ENCODE data around the gene SRGAP1. TPM values are rescaled to one million over a fixed set of nuclear protein-coding genes. Genes with fewer than 3 reads are reported as not detected.
"Not testable (repeated sequence)": the region's sequence is repeated elsewhere in the genome, so short reads cannot be mapped to it uniquely, and the experiment has no call there.

Gene SRGAP1
- total and polyA plus RNA-seq, 2 of the 13 experiments (the other 11 are each of a cell fraction or from before 2014, with no cell fraction given): 1.6 to 3.4 TPM

DNA sequence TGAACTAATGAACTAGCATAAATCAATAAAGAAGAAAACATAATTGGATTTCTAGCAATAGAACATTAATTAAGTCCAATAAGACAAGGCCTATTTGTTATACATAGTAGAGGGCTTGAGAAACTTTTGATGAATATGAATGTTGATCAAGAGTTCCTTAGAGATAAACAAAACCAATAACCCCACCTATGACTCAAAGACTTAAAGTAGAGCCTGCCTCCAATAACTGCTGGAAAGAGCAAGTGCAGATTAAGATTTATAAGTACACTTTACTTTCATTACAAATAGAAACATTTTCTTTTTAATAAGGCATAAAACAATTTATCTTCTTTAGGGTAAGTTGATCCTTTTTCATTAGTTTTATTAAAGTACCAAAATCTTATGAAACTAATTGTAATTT lies 185.7 kb downstream of the SRGAP1 start:
- FAIRE-seq (no peak), ATAC-seq (no peak), DNase-seq (ENCODE audit: low spot score) (no peak)
- in situ Hi-C loops (cut with HindIII; ENCODE audit: extremely low pct_ligation_motif_present, low pct_unique_long_range_greater_than_20kb) (no loop called here), intact Hi-C loops (cut with micrococcal nuclease; ENCODE audit: unreplicated experiment) (no loop called here)
- no peak overlapping the region for H3K4me3 ChIP-seq (replicated peaks in 1 of 3; ENCODE audit: insufficient read depth in 1 of 3, low read depth in 2 of 3, low read length in 3 of 3)
- H4K20me1 ChIP-seq (ENCODE audit: insufficient read depth, low read length): no peaks in the 10 kb centered on the region
- no TSS peak for BruUV-seq (replicated peaks)
- no peaks in the 10 kb centered on the region for H3K4me1 ChIP-seq (ENCODE audit: insufficient read depth, low read length)
- POLR2A ChIA-PET: no interaction called here
- H2AFZ ChIP-seq (ENCODE audit: low read length): no peak overlapping the region
- TF ChIP-seq RCOR2 (CRISPR knock-in tag; IDR thresholded peaks at IDR 0.05): no peak
- no peak for TF ChIP-seq ZNF788 (CRISPR knock-in tag; IDR thresholded peaks at IDR 0.05; ENCODE audit: borderline replicate concordance)
- H3K9ac ChIP-seq (ENCODE audit: insufficient read depth, low read depth, low read length): no peak overlapping the region
- H3K4me2 ChIP-seq (ENCODE audit: low read depth, low read length): no peak overlapping the region
- H3K36me3 ChIP-seq (replicated peaks in 1 of 2; ENCODE audit: control insufficient read depth in 1 of 2, insufficient read depth in 2 of 2, low read length in 2 of 2): 0 out of 5 replicates have a peak, but pooled peaks cover 0 to 1% of the 10 kb centered on the region in 2 experiments
- H3K9me3 ChIP-seq (ENCODE audit: low read length): no peaks in the 10 kb centered on the region
- CTCF ChIA-PET (ENCODE audit: low intra/inter-chr PET ratio, low total read pairs): no interaction called here
- no peak overlapping the region for H3K27ac ChIP-seq (ENCODE audit: extremely low read length, insufficient read depth, low read length)
- H3K27me3 ChIP-seq (ENCODE audit: control insufficient read depth in 1 of 2, insufficient read depth in 2 of 2, low read length in 2 of 2): no peaks in the 10 kb centered on the region
- no peaks in the 10 kb centered on the region for H3K79me2 ChIP-seq (ENCODE audit: insufficient read depth, low read length)

DNA sequence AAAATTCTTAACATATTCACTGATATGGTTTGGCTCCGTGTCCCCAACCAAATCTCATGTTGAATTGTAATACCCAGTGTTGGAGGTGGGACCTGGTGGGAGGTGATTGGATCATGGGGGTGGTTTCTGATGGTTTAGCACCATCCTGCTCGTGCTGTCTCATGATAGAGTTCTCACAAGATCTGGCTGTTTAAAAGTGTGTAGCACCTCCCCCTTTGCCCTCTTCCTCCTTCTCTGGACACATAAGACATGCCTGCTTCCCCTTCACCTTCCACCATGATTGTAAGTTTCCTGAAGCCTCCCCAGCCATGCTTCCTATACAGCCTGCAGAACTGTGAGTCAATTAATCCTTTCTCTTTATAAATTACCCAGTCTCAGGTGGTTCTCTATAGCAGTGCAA lies 189.6 kb downstream of the SRGAP1 start:
- DNase-seq (ENCODE audit: low spot score); FAIRE-seq; ATAC-seq; H3K36me3 ChIP-seq (replicated peaks in 1 of 2; ENCODE audit: control insufficient read depth in 1 of 2, insufficient read depth in 2 of 2, low read length in 2 of 2); H3K4me1 ChIP-seq (ENCODE audit: insufficient read depth, low read length); H4K20me1 ChIP-seq (ENCODE audit: insufficient read depth, low read length); intact Hi-C loops (cut with micrococcal nuclease; ENCODE audit: unreplicated experiment); H3K9me3 ChIP-seq (ENCODE audit: low read length); H3K27ac ChIP-seq (ENCODE audit: extremely low read length, insufficient read depth, low read length); H3K79me2 ChIP-seq (ENCODE audit: insufficient read depth, low read length); POLR2A ChIA-PET; H3K4me2 ChIP-seq (ENCODE audit: low read depth, low read length); H3K27me3 ChIP-seq (ENCODE audit: control insufficient read depth in 1 of 2, insufficient read depth in 2 of 2, low read length in 2 of 2); H3K4me3 ChIP-seq (replicated peaks in 1 of 3; ENCODE audit: insufficient read depth in 1 of 3, low read depth in 2 of 3, low read length in 3 of 3); H2AFZ ChIP-seq (ENCODE audit: low read length); BruUV-seq (replicated peaks); CTCF ChIA-PET (ENCODE audit: low intra/inter-chr PET ratio, low total read pairs); in situ Hi-C loops (cut with HindIII; ENCODE audit: extremely low pct_ligation_motif_present, low pct_unique_long_range_greater_than_20kb); H3K9ac ChIP-seq (ENCODE audit: insufficient read depth, low read depth, low read length): not testable (repeated sequence)
- 96% methylated on average over 2 of the region's 2 CpGs for WGBS (ENCODE audit: low lambda C conversion rate)
